ENCODE data around the gene ERC1.

GRCh38 chr12:1297639-1298175 is 306.7 kb downstream of the ERC1 start:
- TF ChIP-seq CTCF (IDR thresholded peaks at IDR 0.05; ENCODE audit: poor library complexity, severe bottlenecking) (no peak), RAD21 (conservative IDR thresholded peaks at IDR 0.05) (no peak), EZH2 (IDR thresholded peaks at IDR 0.05; ENCODE audit: borderline replicate concordance, insufficient read depth, low read length, poor library complexity, severe bottlenecking) (no peak)

All from neural cell (in vitro differentiated cells).